Lung (tissue), 16 donors: ENCODE measurements around the gene LRSAM1. TPM values are rescaled to one million over a fixed set of nuclear protein-coding genes. Genes with fewer than 3 reads are reported as not detected.
A peak's percentile ranks its signal among the peaks of the same experiment; 100 is the strongest.

ENCODE experiments used
- ATAC-seq: fragments of 200-7000 bp; cut with Tn5 transposase; one replicate; pipeline ENCODE4 v1.9.1; 2020; ENCODE audit warnings: moderate number of reproducible peaks; ENCODE audit not compliant: insufficient read depth, low FRiP score
- DNase-seq, 3 donors: peaks; one replicate each; pipeline ENCODE4 v3.0.0-alpha.2; 2013 to 2017
- H3K27ac ChIP-seq, 2 donors: one replicate each; pipeline ENCODE4 v1.5.1; 2013; ENCODE audit warnings: mild to moderate bottlenecking in 2 of 2, moderate library complexity in 2 of 2, control low read depth in 1 of 2, inconsistent platforms in 1 of 2, low read depth in 1 of 2, low read length in 1 of 2
- H3K27me3 ChIP-seq, 3 donors: one replicate each; pipeline ENCODE4 v1.5.1; 2013; ENCODE audit warnings: low read length in 2 of 3; ENCODE audit not compliant: control insufficient read depth in 3 of 3, insufficient read depth in 3 of 3
- H3K36me3 ChIP-seq, 4 donors: one replicate each; pipeline ENCODE4 v1.5.1; 2013; ENCODE audit warnings: low read length in 4 of 4, mild to moderate bottlenecking in 1 of 4, moderate library complexity in 1 of 4; ENCODE audit not compliant: control insufficient read depth in 4 of 4, insufficient read depth in 4 of 4
- H3K4me1 ChIP-seq, 5 donors: one replicate each; pipeline ENCODE4 v1.5.1; 2013; ENCODE audit warnings: low read length in 5 of 5, mild to moderate bottlenecking in 2 of 5, moderate library complexity in 1 of 5; ENCODE audit not compliant: control insufficient read depth in 5 of 5, insufficient read depth in 5 of 5
- H3K4me3 ChIP-seq: one replicate; pipeline ENCODE4 v1.5.1; 2013; ENCODE audit warnings: mild to moderate bottlenecking, control low read depth, moderate library complexity
- H3K9ac ChIP-seq, 2 donors: one replicate each; pipeline ENCODE4 v1.5.1; 2013; ENCODE audit warnings: low read length in 2 of 2, control low read depth in 1 of 2; ENCODE audit not compliant: insufficient read depth in 1 of 2
- H3K9me3 ChIP-seq, 4 donors: one replicate each; pipeline ENCODE4 v1.5.1; 2013; ENCODE audit warnings: low read length in 3 of 4, mild to moderate bottlenecking in 1 of 4, moderate library complexity in 1 of 4; ENCODE audit not compliant: control insufficient read depth in 4 of 4, insufficient read depth in 3 of 4
- WGBS, 2 donors: extraction: QIAGEN DNeasy Blood & Tissue Kit; methylation state at CpG; one replicate each; pipeline ENCODE4 v1.1.7; 2013; 5-methylcytosine and 5-hydroxymethylcytosine counted together
- long read RNA-seq, 5 donors: transcript quantifications; one replicate each; lab custom pipeline, GENCODE V29; 2026
- polyA plus RNA-seq, 2 donors: library from polyadenylated mRNA; stranded (reverse); fragments of 200-250 nt; gene quantifications; one replicate each; pipeline ENCODE4 v1.2.1, GENCODE V29; 2013
- total RNA-seq, 2 donors: library from RNA; depleted of rRNA in 1 of 2; stranded (reverse); fragments of >200 nt in 1 of 2; gene quantifications; one replicate each; pipeline ENCODE4 v1.2.1, GENCODE V29; 2014 to 2021
- TF ChIP-seq, protein P1 (sequence below): IDR thresholded peaks from 2 replicates; pipeline ENCODE4 v1.5.1; 2012; ENCODE audit warnings: mild to moderate bottlenecking; ENCODE audit errors: control extremely low read depth, extremely low read depth
- donor health status: control.
- donor health status: control.
- donor health status: Bipolar disorder and iron deficiency.
- donor health status: healthy.
- donor health status: DM: yes; HTN: yes; CAD: no.

The LRSAM1 gene
- total RNA-seq, result 10 to 100 TPM; 19.5 to 24.5 TPM
- 10 to 100 TPM; 13.5 to 16.6 TPM for polyA plus RNA-seq
- long read RNA-seq, donor 1, partial matches to known transcripts, result 6 of 9 reads
- long read RNA-seq, donor 1, other reads (novel, unspliced or antisense), result 0 of 9 reads
- long read RNA-seq, donor 2, result 0 reads
- long read RNA-seq, donor 3, result 0 reads
- long read RNA-seq, donor 4, result 0 reads
- long read RNA-seq, donor 5, result 0 reads

DNA sequence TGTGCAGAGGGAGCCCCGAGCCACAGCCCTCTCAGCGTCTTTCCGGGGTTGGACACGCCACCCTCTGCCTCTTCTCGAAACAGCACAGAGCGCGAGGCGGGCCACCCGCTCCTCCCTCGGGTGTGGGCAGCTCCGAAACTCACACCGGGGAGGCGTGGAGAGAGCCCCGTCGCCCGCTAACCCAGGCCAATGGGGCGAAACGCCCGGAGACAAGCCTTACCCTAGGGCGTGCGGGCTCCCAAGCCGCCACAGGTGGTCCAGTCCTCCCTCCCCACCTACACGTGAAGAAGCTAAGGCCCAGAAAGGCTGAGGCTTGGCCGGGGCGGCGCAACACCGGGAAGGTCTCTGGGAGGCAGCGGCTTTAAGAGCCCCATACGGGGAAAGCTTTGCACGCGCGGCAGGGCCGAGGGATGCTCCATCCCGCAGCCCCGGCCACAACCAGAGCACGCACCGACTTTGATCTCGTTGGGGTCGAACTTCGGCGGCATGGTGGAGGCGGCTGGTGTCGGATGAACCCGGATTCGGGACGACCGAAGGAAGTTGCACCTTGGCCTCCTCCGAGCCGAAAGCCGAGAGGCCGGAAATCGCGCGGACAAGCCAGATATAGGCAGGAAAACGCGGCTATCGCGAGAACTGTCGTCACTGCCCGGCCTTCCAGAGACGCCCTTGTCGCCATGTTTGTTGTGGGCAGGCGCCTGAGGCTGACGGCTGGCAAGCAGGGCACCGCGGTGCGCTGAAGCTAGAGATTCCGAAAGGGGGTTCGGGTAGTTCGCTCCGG, at the start of gene LRSAM1, which contains the start of gene RPL12:
TSS of gene LRSAM1 (plus strand) at position 681 of the 778 bp plus-strand sequence. CDS start 3,018 bp downstream, outside the sequence.
TSS of gene RPL12 (minus strand) at position 577 of the 778 bp plus-strand sequence. CDS start at position 488, 89 bp downstream.
- H3K36me3 ChIP-seq, result peaks cover 13 to 46% (median 36%) of the 10 kb centered on the region in 4 donors
- peak within 1 kb of the TSS; percentile 97 for H3K4me3 ChIP-seq
- peak within 1 kb of the TSS; percentile 83 to 99 for H3K9ac ChIP-seq
- 1 to 3% methylated on average over 71 of the region's 71 CpGs for WGBS, 2 donors
- peak; percentile 79 for ATAC-seq
- TF ChIP-seq, protein P1, sequence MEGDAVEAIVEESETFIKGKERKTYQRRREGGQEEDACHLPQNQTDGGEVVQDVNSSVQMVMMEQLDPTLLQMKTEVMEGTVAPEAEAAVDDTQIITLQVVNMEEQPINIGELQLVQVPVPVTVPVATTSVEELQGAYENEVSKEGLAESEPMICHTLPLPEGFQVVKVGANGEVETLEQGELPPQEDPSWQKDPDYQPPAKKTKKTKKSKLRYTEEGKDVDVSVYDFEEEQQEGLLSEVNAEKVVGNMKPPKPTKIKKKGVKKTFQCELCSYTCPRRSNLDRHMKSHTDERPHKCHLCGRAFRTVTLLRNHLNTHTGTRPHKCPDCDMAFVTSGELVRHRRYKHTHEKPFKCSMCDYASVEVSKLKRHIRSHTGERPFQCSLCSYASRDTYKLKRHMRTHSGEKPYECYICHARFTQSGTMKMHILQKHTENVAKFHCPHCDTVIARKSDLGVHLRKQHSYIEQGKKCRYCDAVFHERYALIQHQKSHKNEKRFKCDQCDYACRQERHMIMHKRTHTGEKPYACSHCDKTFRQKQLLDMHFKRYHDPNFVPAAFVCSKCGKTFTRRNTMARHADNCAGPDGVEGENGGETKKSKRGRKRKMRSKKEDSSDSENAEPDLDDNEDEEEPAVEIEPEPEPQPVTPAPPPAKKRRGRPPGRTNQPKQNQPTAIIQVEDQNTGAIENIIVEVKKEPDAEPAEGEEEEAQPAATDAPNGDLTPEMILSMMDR, result no peak
- H3K27me3 ChIP-seq, result no peaks in the 10 kb centered on the region
- peak within 1 kb of the TSS; percentile 88 to 93 for H3K27ac ChIP-seq
- peaks cover 0 to 2% (median 0%) of the 10 kb centered on the region in 4 donors for H3K9me3 ChIP-seq
- peaks cover 0 to 27% (median 18%) of the 10 kb centered on the region in 5 donors for H3K4me1 ChIP-seq
- peak; percentile 98 for DNase-seq

DNA sequence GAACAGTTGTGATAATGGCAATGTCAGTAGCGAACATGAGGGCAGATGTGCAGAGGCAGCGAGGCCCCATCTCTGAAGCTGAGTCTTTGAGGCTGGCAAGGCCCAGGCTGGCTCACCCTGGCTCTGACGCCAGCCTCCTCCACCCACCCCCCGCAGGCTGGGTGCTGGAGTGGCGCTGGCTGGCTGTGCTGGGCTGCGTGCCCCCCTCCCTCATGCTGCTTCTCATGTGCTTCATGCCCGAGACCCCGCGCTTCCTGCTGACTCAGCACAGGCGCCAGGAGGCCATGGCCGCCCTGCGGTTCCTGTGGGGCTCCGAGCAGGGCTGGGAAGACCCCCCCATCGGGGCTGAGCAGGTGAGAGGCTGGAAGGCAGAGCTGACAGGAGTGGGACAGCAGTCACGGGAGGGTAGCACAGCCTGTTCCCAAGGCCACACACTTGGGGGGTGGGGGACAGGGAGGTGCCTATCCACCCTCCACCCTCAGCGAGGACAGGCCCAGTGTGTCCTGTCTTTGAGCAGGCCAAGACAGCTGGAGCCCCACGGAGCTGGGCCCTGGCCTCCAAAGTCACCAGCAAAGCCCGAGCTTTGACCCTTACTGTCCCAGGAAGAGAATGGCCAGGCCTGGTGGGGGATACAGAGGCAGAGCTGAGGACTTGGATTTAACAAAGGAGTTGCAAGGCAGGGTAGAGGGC, 48.8 kb upstream of the LRSAM1 start:
- TF ChIP-seq, protein P1, result no peak
- WGBS, 2 donors, result 64 to 84% methylated on average over 18 of the region's 18 CpGs
- H3K9ac ChIP-seq, result no peak overlapping the region
- H3K9me3 ChIP-seq, result no peaks in the 10 kb centered on the region
- H3K4me3 ChIP-seq, result no peak overlapping the region
- ATAC-seq (no peak), DNase-seq (no peak)
- H3K27ac ChIP-seq, result no peak overlapping the region
- H3K36me3 ChIP-seq, result peaks cover 0 to 38% (median 19%) of the 10 kb centered on the region in 4 donors
- no peaks in the 10 kb centered on the region for H3K27me3 ChIP-seq
- H3K4me1 ChIP-seq, result peaks cover 3 to 8% (median 7%) of the 10 kb centered on the region in 5 donors

DNA sequence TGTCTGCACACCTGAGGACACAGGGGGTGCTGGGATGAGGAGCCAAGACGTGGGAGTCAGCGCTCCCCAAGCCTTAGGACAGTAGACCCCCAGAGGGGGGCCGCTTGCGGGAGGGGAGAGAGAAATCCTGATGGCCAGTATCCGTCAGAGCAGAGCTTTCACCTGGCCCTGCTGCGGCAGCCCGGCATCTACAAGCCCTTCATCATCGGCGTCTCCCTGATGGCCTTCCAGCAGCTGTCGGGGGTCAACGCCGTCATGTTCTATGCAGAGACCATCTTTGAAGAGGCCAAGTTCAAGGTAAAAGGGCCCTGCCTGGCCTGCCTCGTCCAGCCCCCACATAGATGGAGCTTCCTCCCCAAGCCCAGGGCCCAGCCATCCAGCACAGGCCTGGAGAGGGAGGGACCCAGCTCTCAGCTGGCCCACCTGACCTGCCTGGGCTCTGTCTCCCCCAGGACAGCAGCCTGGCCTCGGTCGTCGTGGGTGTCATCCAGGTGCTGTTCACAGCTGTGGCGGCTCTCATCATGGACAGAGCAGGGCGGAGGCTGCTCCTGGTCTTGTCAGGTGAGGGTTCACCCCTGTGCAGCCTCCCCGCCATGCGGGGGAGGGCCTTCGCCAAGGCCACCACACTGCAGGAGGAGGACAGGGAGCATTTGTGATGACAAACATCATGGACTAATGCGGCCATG, 47.7 kb upstream of the LRSAM1 start:
- no peaks in the 10 kb centered on the region for H3K27me3 ChIP-seq
- H3K36me3 ChIP-seq, result peaks cover 0 to 38% (median 22%) of the 10 kb centered on the region in 4 donors
- no peak overlapping the region for H3K9ac ChIP-seq
- no peak overlapping the region for H3K4me3 ChIP-seq
- ATAC-seq (no peak), DNase-seq (no peak)
- H3K27ac ChIP-seq, result no peak overlapping the region
- 88 to 96% methylated on average over 21 to 22 of the region's 22 CpGs for WGBS, 2 donors
- H3K4me1 ChIP-seq, result peaks cover 0 to 3% (median under 1%) of the 10 kb centered on the region in 5 donors
- H3K9me3 ChIP-seq, result no peaks in the 10 kb centered on the region
- TF ChIP-seq, protein P1, result no peak
